Smooth muscle cell (in vitro differentiated cells): ENCODE results near the gene B9D1. TPM values are rescaled to one million over a fixed set of nuclear protein-coding genes. Genes with fewer than 3 reads are reported as not detected.

Experiments
- DNase-seq: peaks from one replicate; lab custom pipeline; 2025; ENCODE audit not compliant: unreplicated experiment; lab: John Stamatoyannopoulos, UW
- H2AFZ ChIP-seq: fragments of 200-600 bp; sonication (generic); 2 replicates; pipeline ENCODE4 v1.6.0; 2016; ENCODE audit warnings: antibody characterized with exemption, low read depth, mild to moderate bottlenecking
- H3F3A ChIP-seq: fragments of 200-600 bp; sonication (generic); 2 replicates; pipeline ENCODE4 v1.6.0; 2017; ENCODE audit warnings: antibody characterized with exemption, low read depth
- H3K27ac ChIP-seq: fragments of 200-600 bp; sonication (generic); 2 replicates; pipeline ENCODE4 v1.5.1; 2016; ENCODE audit warnings: low read depth, mild to moderate bottlenecking
- H3K27me3 ChIP-seq: fragments of 200-600 bp; sonication (generic); 2 replicates; pipeline ENCODE4 v1.6.1; 2016; ENCODE audit warnings: low read depth, mild to moderate bottlenecking
- H3K36me3 ChIP-seq: fragments of 200-600 bp; sonication (generic); 2 replicates; pipeline ENCODE4 v1.5.1; 2016; ENCODE audit warnings: low read depth
- H3K4me1 ChIP-seq: fragments of 200-600 bp; sonication (generic); 2 replicates; pipeline ENCODE4 v1.5.1; 2016; ENCODE audit warnings: low read depth
- H3K4me2 ChIP-seq: fragments of 200-600 bp; sonication (generic); 2 replicates; pipeline ENCODE4 v1.6.0; 2016; ENCODE audit warnings: mild to moderate bottlenecking
- H3K4me3 ChIP-seq: fragments of 200-600 bp; sonication (generic); 2 replicates; pipeline ENCODE4 v1.5.1; 2016; ENCODE audit warnings: mild to moderate bottlenecking
- H3K79me2 ChIP-seq: fragments of 200-600 bp; sonication (generic); 2 replicates; pipeline ENCODE4 v1.6.0; 2016; ENCODE audit warnings: low read depth, mild to moderate bottlenecking
- H3K9ac ChIP-seq: fragments of 200-600 bp; sonication (generic); 2 replicates; pipeline ENCODE4 v1.6.0; 2016; ENCODE audit warnings: low read depth
- H3K9me3 ChIP-seq: fragments of 200-600 bp; sonication (generic); replicated peaks from 2 replicates; pipeline ENCODE4 v1.5.1; 2016; ENCODE audit warnings: low read depth
- H4K20me1 ChIP-seq: fragments of 200-600 bp; sonication (generic); 2 replicates; pipeline ENCODE4 v1.6.0; 2016; ENCODE audit warnings: low read depth
- CTCF ChIP-seq: fragments of 200-600 bp; sonication (generic); IDR thresholded peaks from 2 replicates; pipeline ENCODE4 v1.5.1; 2017; ENCODE audit warnings: borderline replicate concordance, mild to moderate bottlenecking, antibody characterized with exemption; ENCODE audit not compliant: insufficient read depth, poor library complexity, severe bottlenecking
- WGBS: methylation state at CpG from one replicate; pipeline ENCODE4 v1.1.7; 2016; ENCODE audit warnings: low lambda C conversion rate; 5-methylcytosine and 5-hydroxymethylcytosine counted together
- polyA plus RNA-seq: library from polyadenylated mRNA; unstranded; fragments of >200 nt; fragmentation: Nextera tagmentation; extraction: Ambion mirVana; gene quantifications from 2 replicates; pipeline ENCODE4 v1.2.1, GENCODE V29; 2016
- total RNA-seq: library from RNA; depleted of rRNA; stranded (reverse); fragments of >200 nt; gene quantifications from 2 replicates; pipeline ENCODE4 v1.2.3, GENCODE V29; 2014

B9D1 gene
- total and polyA plus RNA-seq, 2 experiments from 2014 or later: 21.9 to 45.5 TPM

GRCh38 chr17:19303367-19303776 is 59.2 kb downstream of the B9D1 start:
- Histone ChIP-seq H4K20me1 (peaks cover 98% of the 10 kb centered on the region), H3K9ac (no peak overlapping the region), H3K4me2 (no peak overlapping the region)

GRCh38 chr17:19302791-19303331 is 59.7 kb downstream of the B9D1 start:
- no peaks in the 10 kb centered on the region for H3K27me3 ChIP-seq
- no peak overlapping the region for H3K9ac ChIP-seq
- H3K4me2 ChIP-seq: no peak overlapping the region
- no peaks in the 10 kb centered on the region for H3K9me3 ChIP-seq
- H3F3A ChIP-seq: no peaks in the 10 kb centered on the region
- no peaks in the 10 kb centered on the region for H3K36me3 ChIP-seq
- peaks cover 98% of the 10 kb centered on the region for H4K20me1 ChIP-seq
- no peak overlapping the region for H3K4me3 ChIP-seq
- DNase-seq: no peak
- H3K79me2 ChIP-seq: peaks cover 11% of the 10 kb centered on the region
- 93% methylated on average over 9 of the region's 9 CpGs for WGBS
- peaks cover 12% of the 10 kb centered on the region for H3K4me1 ChIP-seq
- no peak overlapping the region for H3K27ac ChIP-seq
- H2AFZ ChIP-seq: no peak overlapping the region
- TF ChIP-seq CTCF: no peak

More at GRCh38 chr17:19303367-19303776, 59.2 kb downstream of the B9D1 start:
- H3K79me2 ChIP-seq: peaks cover 12% of the 10 kb centered on the region
- WGBS: 75% methylated on average over 9 of the region's 9 CpGs
- H3K4me1 ChIP-seq: peaks cover 12% of the 10 kb centered on the region
- no peaks in the 10 kb centered on the region for H3K9me3 ChIP-seq
- no peak overlapping the region for H2AFZ ChIP-seq
- no peak overlapping the region for H3K27ac ChIP-seq
- no peaks in the 10 kb centered on the region for H3F3A ChIP-seq
- no peak for DNase-seq
- no peak overlapping the region for H3K4me3 ChIP-seq
- TF ChIP-seq CTCF: no peak
- no peaks in the 10 kb centered on the region for H3K36me3 ChIP-seq
- H3K27me3 ChIP-seq: no peaks in the 10 kb centered on the region

DNA sequence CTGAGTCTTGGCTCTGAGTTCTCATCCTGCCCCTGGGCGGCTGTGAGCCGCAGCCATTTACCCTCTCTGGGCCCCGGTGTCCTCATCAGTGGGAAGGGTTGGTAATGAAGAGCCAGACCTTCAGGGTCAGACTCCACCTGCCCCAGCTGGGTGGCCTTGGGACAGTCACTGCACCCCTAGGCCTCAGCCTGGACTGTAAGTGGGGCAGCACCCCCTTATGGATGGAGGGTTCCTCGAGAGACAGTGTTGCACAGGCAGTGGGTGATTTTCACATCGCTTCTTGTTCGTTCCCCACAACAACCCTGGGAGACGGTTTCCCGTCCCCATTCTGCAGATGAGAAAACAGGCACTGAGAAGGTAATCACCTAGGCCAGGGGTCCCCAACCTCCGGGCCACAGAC is 60.5 kb downstream of the B9D1 start:
- no peaks in the 10 kb centered on the region for H3K36me3 ChIP-seq
- peaks cover 98% of the 10 kb centered on the region for H4K20me1 ChIP-seq
- WGBS: over 99% methylated on average over 9 of the region's 9 CpGs
- no peak overlapping the region for H2AFZ ChIP-seq
- no peak overlapping the region for H3K4me3 ChIP-seq
- no peak overlapping the region for H3K4me2 ChIP-seq
- H3K9ac ChIP-seq: no peak overlapping the region
- H3K4me1 ChIP-seq: peaks cover 12% of the 10 kb centered on the region
- no peak for DNase-seq
- no peaks in the 10 kb centered on the region for H3K9me3 ChIP-seq
- H3K27me3 ChIP-seq: no peaks in the 10 kb centered on the region
- no peaks in the 10 kb centered on the region for H3F3A ChIP-seq
- H3K27ac ChIP-seq: no peak overlapping the region
- H3K79me2 ChIP-seq: peaks cover 8% of the 10 kb centered on the region
- TF ChIP-seq CTCF: no peak
